Tibial nerve (tissue), 4 donors: Measurements from ENCODE around the gene GRIK4. TPM values are rescaled to one million over a fixed set of nuclear protein-coding genes. Genes with fewer than 3 reads are reported as not detected.

ENCODE experiments used
- DNase-seq, 2 donors: peaks; one replicate each; pipeline ENCODE4 v3.0.0-alpha.2; 2019; ENCODE audit warnings: low spot score in 2 of 2
- H3K27ac ChIP-seq, 4 donors: fragments of 200-600 bp; sonication (generic) in 3 of 4; one replicate each; pipeline ENCODE4 v1.5.1; 2017 to 2019; ENCODE audit warnings: mild to moderate bottlenecking in 1 of 4
- H3K27me3 ChIP-seq, 2 donors: fragments of 200-600 bp; sonication (generic) in 1 of 2; one replicate each; pipeline versions ENCODE4 v1.5.1 to v1.6.0; 2017 to 2019
- H3K36me3 ChIP-seq, 3 donors: fragments of 200-600 bp; sonication (generic); one replicate each; pipeline ENCODE4 v1.5.1; 2018 to 2019
- H3K4me1 ChIP-seq, 4 donors: fragments of 200-600 bp; sonication (generic) in 3 of 4; one replicate each; pipeline ENCODE4 v1.5.1; 2017 to 2019
- H3K4me3 ChIP-seq, 4 donors: fragments of 200-600 bp; sonication (generic) in 3 of 4; one replicate each; pipeline ENCODE4 v1.5.1; 2017 to 2019; ENCODE audit warnings: mild to moderate bottlenecking in 1 of 4, moderate library complexity in 1 of 4
- H3K9me3 ChIP-seq, 4 donors: fragments of 200-600 bp; sonication (generic) in 3 of 4; one replicate each; pipeline ENCODE4 v1.5.1; 2017 to 2019
- CTCF ChIP-seq, 5 experiments: fragments of 200-600 bp in 3 of 5; fragments of 450-650 bp in 2 of 5; sonication (generic) in 3 of 5; IDR thresholded peaks; one replicate each; pipeline ENCODE4 v1.5.1; 2016 to 2019; ENCODE audit warnings: antibody characterized with exemption in 5 of 5, mild to moderate bottlenecking in 3 of 5, moderate library complexity in 2 of 5
- EP300 ChIP-seq, 2 donors: sonication (generic); formaldehyde crosslinking; IDR thresholded peaks; one replicate each; pipeline ENCODE4 v1.6.1; 2017; ENCODE audit warnings: antibody characterized with exemption in 2 of 2, mild to moderate bottlenecking in 1 of 2
- POLR2A ChIP-seq, 2 donors: fragments of 450-650 bp; IDR thresholded peaks; one replicate each; pipeline ENCODE4 v1.6.1; 2017; ENCODE audit warnings: antibody characterized with exemption in 2 of 2, mild to moderate bottlenecking in 2 of 2, moderate library complexity in 2 of 2
- WGBS, 2 donors: methylation state at CpG; one replicate each; pipeline ENCODE4 v1.1.5; 2018; 5-methylcytosine and 5-hydroxymethylcytosine counted together
- total RNA-seq, 4 donors: library from RNA; depleted of rRNA; stranded (reverse); fragments of >200 nt; gene quantifications; one replicate each; pipeline ENCODE4 v1.1.0, GENCODE V29; 2016

GRIK4 gene
- total RNA-seq, 4 donors from 2014 or later, result 0.22 to 0.98 TPM; not detected in 2

GRCh38 chr11:120489799-120490198 is 21.7 kb upstream of the GRIK4 start:
- Histone ChIP-seq H3K4me3 (no peak overlapping the region), H3K9me3 (no peaks in the 10 kb centered on the region), H3K27me3 (no peaks in the 10 kb centered on the region), H3K27ac (no peak overlapping the region), H3K4me1 (no peaks in the 10 kb centered on the region), H3K36me3 (peaks cover 0 to 33% (median 2%) of the 10 kb centered on the region in 3 donors)
- 86 to 89% methylated on average over 1 of the region's 1 CpG for WGBS, 2 donors
- TF ChIP-seq CTCF (IDR thresholded peaks at IDR 0.05) (no peak), POLR2A (IDR thresholded peaks at IDR 0.05) (no peak), EP300 (IDR thresholded peaks at IDR 0.05) (no peak)
- no peak for DNase-seq

GRCh38 chr11:120492486-120492885 is 19.1 kb upstream of the GRIK4 start:
- no peak for DNase-seq
- Histone ChIP-seq H3K4me3 (no peak overlapping the region), H3K4me1 (no peaks in the 10 kb centered on the region), H3K9me3 (no peaks in the 10 kb centered on the region), H3K27ac (no peak overlapping the region), H3K36me3 (peaks cover 0 to 10% (median 0%) of the 10 kb centered on the region in 3 donors), H3K27me3 (no peaks in the 10 kb centered on the region)
- WGBS, 2 donors, result 65 to 80% methylated on average over 3 of the region's 3 CpGs
- TF ChIP-seq POLR2A (IDR thresholded peaks at IDR 0.05) (no peak), CTCF (IDR thresholded peaks at IDR 0.05) (no peak), EP300 (IDR thresholded peaks at IDR 0.05) (no peak)

GRCh38 chr11:120494595-120494994 is 17.0 kb upstream of the GRIK4 start:
- peaks cover 0 to 8% (median 0%) of the 10 kb centered on the region in 3 donors for H3K36me3 ChIP-seq
- TF ChIP-seq EP300 (IDR thresholded peaks at IDR 0.05) (no peak), POLR2A (IDR thresholded peaks at IDR 0.05) (no peak)
- 64 to 68% methylated on average over 2 of the region's 2 CpGs for WGBS, 2 donors
- no peak overlapping the region for H3K27ac ChIP-seq
- no peaks in the 10 kb centered on the region for H3K27me3 ChIP-seq
- DNase-seq, result no peak
- H3K4me3 ChIP-seq, result no peak overlapping the region
- H3K9me3 ChIP-seq, result no peaks in the 10 kb centered on the region
- no peaks in the 10 kb centered on the region for H3K4me1 ChIP-seq

GRCh38 chr11:120499088-120499487 is 12.5 kb upstream of the GRIK4 start:
- H3K9me3 ChIP-seq, result no peaks in the 10 kb centered on the region
- no peaks in the 10 kb centered on the region for H3K27me3 ChIP-seq
- no peak overlapping the region for H3K4me3 ChIP-seq
- 85 to 86% methylated on average over 8 of the region's 8 CpGs for WGBS, 2 donors
- no peak for DNase-seq
- TF ChIP-seq EP300 (IDR thresholded peaks at IDR 0.05) (no peak), CTCF (IDR thresholded peaks at IDR 0.05) (no peak), POLR2A (IDR thresholded peaks at IDR 0.05) (no peak)
- H3K4me1 ChIP-seq, result peaks cover 0 to 5% (median 0%) of the 10 kb centered on the region in 4 donors
- peaks cover 0 to 5% (median 0%) of the 10 kb centered on the region in 3 donors for H3K36me3 ChIP-seq
- no peak overlapping the region for H3K27ac ChIP-seq

- no peak overlapping the region for H3K4me3 ChIP-seq
- no peaks in the 10 kb centered on the region for H3K9me3 ChIP-seq
- DNase-seq, result no peak
- H3K4me1 ChIP-seq, result peaks cover 0 to 5% (median 0%) of the 10 kb centered on the region in 4 donors
- TF ChIP-seq EP300 (IDR thresholded peaks at IDR 0.05) (no peak), CTCF (IDR thresholded peaks at IDR 0.05) (no peak), POLR2A (IDR thresholded peaks at IDR 0.05) (no peak)
- H3K27ac ChIP-seq, result no peak overlapping the region
- H3K36me3 ChIP-seq, result peaks cover 0 to 3% (median 0%) of the 10 kb centered on the region in 3 donors
- WGBS, 2 donors, result 78 to 91% methylated on average over 5 of the region's 5 CpGs
- H3K27me3 ChIP-seq, result peaks cover 0 to 6% of the 10 kb centered on the region in 2 donors
These were observed 11.7 kb upstream of the GRIK4 start for GRCh38 chr11:120499859-120500258.
